Upper lobe of left lung (tissue), 4 donors: ENCODE data around the gene ADGRL1.

ENCODE experiments used
- CTCF ChIP-seq, 6 experiments: fragments of 450-650 bp in 4 of 6; fragments of 200-600 bp in 2 of 6; sonication (generic) in 2 of 6; IDR thresholded peaks; one replicate each; pipeline ENCODE4 v1.5.1; 2016 to 2019; ENCODE audit warnings: antibody characterized with exemption in 6 of 6
- EP300 ChIP-seq, 4 donors: sonication (generic); formaldehyde crosslinking; IDR thresholded peaks; one replicate each; pipeline ENCODE4 v1.5.1; 2017; ENCODE audit warnings: antibody characterized with exemption in 4 of 4, control low read depth in 2 of 4
- POLR2A ChIP-seq, 4 donors: fragments of 450-650 bp; IDR thresholded peaks; one replicate each; pipeline ENCODE4 v1.5.1; 2016 to 2017; ENCODE audit warnings: antibody characterized with exemption in 4 of 4, mild to moderate bottlenecking in 2 of 4
- POLR2AphosphoS5 ChIP-seq, 2 donors: sonication (generic); formaldehyde crosslinking; IDR thresholded peaks; one replicate each; pipeline ENCODE4 v1.5.1; 2017; ENCODE audit warnings: antibody characterized with exemption in 2 of 2

GRCh38 chr19:14135985-14136508 is 69.9 kb downstream of the ADGRL1 start:
- no peak for TF ChIP-seq CTCF (IDR thresholded peaks at IDR 0.05)
- no peak for TF ChIP-seq POLR2A (IDR thresholded peaks at IDR 0.05)
- no peak for TF ChIP-seq EP300 (IDR thresholded peaks at IDR 0.05)
- no peak for TF ChIP-seq POLR2AphosphoS5 (IDR thresholded peaks at IDR 0.05)
